Mesenchymal stem cell (in vitro differentiated cells and primary cell): ENCODE measurements around the gene TMEM126B.
"Not testable (repeated sequence)": the region's sequence is repeated elsewhere in the genome, so short reads cannot be mapped to it uniquely, and the experiment has no call there.

Experiments
- DNase-seq: peaks from one replicate; pipeline ENCODE4 v3.0.0-alpha.2; 2013
- H2AFZ ChIP-seq: one replicate; pipeline ENCODE4 v1.6.1; 2013; ENCODE audit warnings: low read depth, mild to moderate bottlenecking, control low read depth, inconsistent platforms, low read length, moderate library complexity
- H2AK5ac ChIP-seq: 2 replicates; pipeline ENCODE4 v1.6.1; 2013; ENCODE audit warnings: low read length, moderate library complexity, mild to moderate bottlenecking, inconsistent platforms; ENCODE audit not compliant: severe bottlenecking
- H2BK120ac ChIP-seq: one replicate; pipeline ENCODE4 v1.6.1; 2013; ENCODE audit warnings: low read depth, mild to moderate bottlenecking, inconsistent platforms, low read length, moderate library complexity
- H2BK12ac ChIP-seq, 2 experiments: one replicate each; pipeline ENCODE4 v1.6.1; 2013; ENCODE audit warnings: inconsistent platforms in 2 of 2, low read length in 2 of 2, mild to moderate bottlenecking in 2 of 2, moderate library complexity in 2 of 2, control low read depth in 1 of 2
- H2BK15ac ChIP-seq: one replicate; pipeline ENCODE4 v1.6.1; 2013; ENCODE audit warnings: mild to moderate bottlenecking, low read depth, inconsistent platforms; ENCODE audit not compliant: poor library complexity, severe bottlenecking
- H2BK5ac ChIP-seq: 2 replicates; pipeline ENCODE4 v1.6.1; 2013; ENCODE audit warnings: low read depth, mild to moderate bottlenecking, low read length, control low read depth, inconsistent platforms; ENCODE audit not compliant: poor library complexity, severe bottlenecking
- H3K14ac ChIP-seq, 2 experiments: one replicate each; pipeline ENCODE4 v1.6.1; 2013; ENCODE audit warnings: inconsistent platforms in 2 of 2, low read length in 2 of 2, control low read depth in 1 of 2, mild to moderate bottlenecking in 1 of 2, moderate library complexity in 1 of 2
- H3K18ac ChIP-seq, 2 experiments: one replicate each; pipeline ENCODE4 v1.6.1; 2013; ENCODE audit warnings: inconsistent platforms in 2 of 2, low read length in 2 of 2, control low read depth in 1 of 2, low read depth in 1 of 2, mild to moderate bottlenecking in 1 of 2
- H3K23ac ChIP-seq, 2 experiments: one replicate each; pipeline ENCODE4 v1.6.1; 2013; ENCODE audit warnings: inconsistent platforms in 2 of 2, low read length in 2 of 2, mild to moderate bottlenecking in 2 of 2, moderate library complexity in 2 of 2, control low read depth in 1 of 2
- H3K27ac ChIP-seq: 2 replicates; pipeline ENCODE4 v1.5.1; 2013; ENCODE audit warnings: mild to moderate bottlenecking, moderate library complexity, low read length, control low read depth, inconsistent platforms; ENCODE audit not compliant: poor library complexity, severe bottlenecking
- H3K27me3 ChIP-seq, 2 experiments: 2 replicates each; pipeline versions ENCODE4 v1.6.1 to v1.7.0; 2013; ENCODE audit warnings: low read length in 2 of 2, mild to moderate bottlenecking in 2 of 2, moderate library complexity in 2 of 2, control low read depth in 1 of 2, inconsistent platforms in 1 of 2; ENCODE audit not compliant: control insufficient read depth in 1 of 2, insufficient read depth in 1 of 2
- H3K36me3 ChIP-seq, 2 experiments: 2 replicates each; pipeline versions ENCODE4 v1.6.1 to v1.7.0; 2013; ENCODE audit warnings: low read length in 2 of 2, control low read depth in 1 of 2, inconsistent platforms in 1 of 2, low read depth in 1 of 2, mild to moderate bottlenecking in 1 of 2; ENCODE audit not compliant: insufficient read depth in 2 of 2, control insufficient read depth in 1 of 2
- H3K4ac ChIP-seq, 2 experiments: one replicate each; pipeline ENCODE4 v1.6.1; 2013; ENCODE audit warnings: inconsistent platforms in 2 of 2, low read length in 2 of 2, mild to moderate bottlenecking in 2 of 2, moderate library complexity in 2 of 2, control low read depth in 1 of 2, low read depth in 1 of 2
- H3K4me1 ChIP-seq: 2 replicates; pipeline ENCODE4 v1.6.1; 2013; ENCODE audit warnings: low read depth, low read length, control low read depth; ENCODE audit not compliant: control insufficient read depth, insufficient read depth
- H3K4me2 ChIP-seq: 2 replicates; pipeline ENCODE4 v1.6.1; 2013; ENCODE audit warnings: low read length, mild to moderate bottlenecking, inconsistent platforms; ENCODE audit not compliant: poor library complexity, severe bottlenecking
- H3K4me3 ChIP-seq, 2 experiments: 2 replicates each; pipeline versions ENCODE4 v1.5.1 to v1.7.0; 2013; ENCODE audit warnings: low read length in 2 of 2, mild to moderate bottlenecking in 2 of 2, control low read depth in 1 of 2, low read depth in 1 of 2; ENCODE audit not compliant: insufficient read depth in 1 of 2
- H3K79me1 ChIP-seq: replicated peaks from 2 replicates; pipeline ENCODE4 v1.6.1; 2013; ENCODE audit warnings: mild to moderate bottlenecking, control low read depth, low read length, inconsistent platforms; ENCODE audit not compliant: poor library complexity, severe bottlenecking
- H3K9ac ChIP-seq: 2 replicates; pipeline ENCODE4 v1.7.0; 2013; ENCODE audit warnings: mild to moderate bottlenecking, low read length, moderate library complexity
- H3K9me3 ChIP-seq: 2 replicates; pipeline ENCODE4 v1.7.0; 2013; ENCODE audit warnings: mild to moderate bottlenecking, low read length; ENCODE audit not compliant: control insufficient read depth
- H4K8ac ChIP-seq: one replicate; pipeline ENCODE4 v1.6.1; 2013; ENCODE audit warnings: inconsistent platforms, mild to moderate bottlenecking, low read length, moderate library complexity
- H4K91ac ChIP-seq: one replicate; pipeline ENCODE4 v1.6.1; 2013; ENCODE audit warnings: mild to moderate bottlenecking, low read length, inconsistent platforms
- WGBS: methylation state at CpG from one replicate; pipeline ENCODE4 v1.1.7; 2013; ENCODE audit warnings: mixed read lengths; 5-methylcytosine and 5-hydroxymethylcytosine counted together

Gene TMEM126B

DNA sequence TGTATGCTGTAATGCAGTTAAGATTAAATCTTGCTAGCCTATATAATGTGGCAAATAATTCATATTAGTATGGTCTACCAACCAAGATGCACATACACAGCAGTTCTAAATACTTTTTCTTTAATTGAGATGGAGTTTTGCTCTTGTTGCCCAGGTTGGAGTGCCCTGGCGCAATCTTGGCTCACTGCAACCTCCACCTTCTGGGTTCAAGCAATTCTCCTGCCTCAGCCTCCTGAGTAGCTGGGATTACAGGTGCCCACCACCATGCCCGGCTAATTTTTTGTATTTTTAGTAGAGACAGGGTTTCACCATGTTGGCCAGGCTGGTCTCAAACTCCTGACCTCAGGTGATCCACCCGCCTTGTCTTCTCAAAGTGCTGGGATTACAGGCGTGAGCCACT, 25.9 kb downstream of the TMEM126B start:
- H2BK120ac ChIP-seq, H3K23ac ChIP-seq, H3K18ac ChIP-seq, H3K9me3 ChIP-seq, H3K79me1 ChIP-seq, H3K4me3 ChIP-seq, H3K27me3 ChIP-seq, DNase-seq, H2BK12ac ChIP-seq, H3K14ac ChIP-seq, H3K4me2 ChIP-seq, H4K91ac ChIP-seq, H3K27ac ChIP-seq, H3K4me1 ChIP-seq, H3K4ac ChIP-seq, H2AK5ac ChIP-seq, H2BK15ac ChIP-seq, H2AFZ ChIP-seq, H3K9ac ChIP-seq, H2BK5ac ChIP-seq, H4K8ac ChIP-seq: not testable (repeated sequence)
- 92% methylated on average over 2 of the region's 4 CpGs for WGBS
- H3K36me3 ChIP-seq = peaks cover 3 to 80% of the 10 kb centered on the region in 2 experiments

DNA sequence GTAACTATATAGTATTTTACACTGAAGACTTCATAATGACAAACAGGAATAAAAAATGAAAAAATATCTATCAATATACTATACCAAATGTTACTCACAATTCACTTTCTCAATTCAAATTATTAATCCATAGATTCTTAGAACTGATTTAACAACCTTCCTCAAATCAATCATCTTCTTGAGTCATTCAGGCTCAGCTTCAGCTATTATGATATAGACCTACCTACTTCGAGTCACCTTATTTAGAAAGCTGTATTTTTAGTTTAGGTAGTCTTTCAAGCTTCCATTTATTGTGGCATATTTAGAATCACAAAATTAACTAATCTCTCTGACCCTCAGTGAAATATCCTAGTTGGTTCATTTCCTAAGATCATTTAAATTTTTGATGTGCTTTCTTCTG, 28.4 kb downstream of the TMEM126B start:
- Histone ChIP-seq H3K9ac (no peak overlapping the region), H2BK12ac (no peak overlapping the region), H3K27ac (no peak overlapping the region), H2BK5ac (no peak overlapping the region), H3K9me3 (no peaks in the 10 kb centered on the region), H2AFZ (no peak overlapping the region), H3K14ac (no peak overlapping the region), H2BK120ac (no peak overlapping the region), H3K4me1 (no peaks in the 10 kb centered on the region), H2AK5ac (no peak overlapping the region), H3K79me1 (no peaks in the 10 kb centered on the region), H3K27me3 (no peaks in the 10 kb centered on the region), H2BK15ac (no peak overlapping the region), H3K4ac (no peak overlapping the region), H4K8ac (no peak overlapping the region), H3K4me2 (no peak overlapping the region), H3K4me3 (no peak overlapping the region), H3K23ac (no peak overlapping the region), H3K36me3 (peaks cover 3 to 90% of the 10 kb centered on the region in 2 experiments), H4K91ac (no peak overlapping the region), H3K18ac (no peak overlapping the region)
- no peak for DNase-seq
- no CpG with 5 or more reads among the region's 1 CpG for WGBS

DNA sequence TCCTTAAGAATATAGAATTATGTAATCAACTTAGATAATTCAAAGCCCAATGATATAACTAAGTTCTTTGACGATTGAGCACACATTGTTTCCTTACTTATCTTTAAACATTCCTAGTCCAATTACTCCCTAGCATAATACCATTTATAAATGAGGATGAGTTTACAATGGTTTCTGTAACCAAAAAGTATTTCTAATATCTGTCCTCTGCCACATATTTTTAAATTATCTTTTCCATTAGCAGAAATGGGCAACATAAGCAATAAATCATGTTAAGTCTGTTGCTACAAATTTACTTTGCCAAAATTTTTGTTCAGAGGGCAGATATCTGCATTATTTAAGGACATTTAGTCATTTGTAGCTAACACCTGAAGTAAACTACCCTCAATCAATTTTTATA, 29.8 kb downstream of the TMEM126B start:
- H2BK5ac ChIP-seq = no peak overlapping the region
- H3K4me2 ChIP-seq = no peak overlapping the region
- no peak overlapping the region for H2BK15ac ChIP-seq
- no peak overlapping the region for H3K27ac ChIP-seq
- H3K4me3 ChIP-seq = no peak overlapping the region
- no peak overlapping the region for H4K8ac ChIP-seq
- no peaks in the 10 kb centered on the region for H3K4me1 ChIP-seq
- H3K4ac ChIP-seq = no peak overlapping the region
- DNase-seq = no peak
- WGBS = 100% methylated on average over 1 of the region's 1 CpG
- peak overlapping the region; percentile 38 for H3K9ac ChIP-seq
- H4K91ac ChIP-seq = no peak overlapping the region
- H2AK5ac ChIP-seq = no peak overlapping the region
- H2BK12ac ChIP-seq = no peak overlapping the region
- no peak overlapping the region for H3K14ac ChIP-seq
- H3K36me3 ChIP-seq = peaks cover 3 to 90% of the 10 kb centered on the region in 2 experiments
- no peak overlapping the region for H3K23ac ChIP-seq
- H3K79me1 ChIP-seq = no peaks in the 10 kb centered on the region
- H3K27me3 ChIP-seq = no peaks in the 10 kb centered on the region
- no peak overlapping the region for H3K18ac ChIP-seq
- no peak overlapping the region for H2BK120ac ChIP-seq
- H2AFZ ChIP-seq = no peak overlapping the region
- H3K9me3 ChIP-seq = no peaks in the 10 kb centered on the region

DNA sequence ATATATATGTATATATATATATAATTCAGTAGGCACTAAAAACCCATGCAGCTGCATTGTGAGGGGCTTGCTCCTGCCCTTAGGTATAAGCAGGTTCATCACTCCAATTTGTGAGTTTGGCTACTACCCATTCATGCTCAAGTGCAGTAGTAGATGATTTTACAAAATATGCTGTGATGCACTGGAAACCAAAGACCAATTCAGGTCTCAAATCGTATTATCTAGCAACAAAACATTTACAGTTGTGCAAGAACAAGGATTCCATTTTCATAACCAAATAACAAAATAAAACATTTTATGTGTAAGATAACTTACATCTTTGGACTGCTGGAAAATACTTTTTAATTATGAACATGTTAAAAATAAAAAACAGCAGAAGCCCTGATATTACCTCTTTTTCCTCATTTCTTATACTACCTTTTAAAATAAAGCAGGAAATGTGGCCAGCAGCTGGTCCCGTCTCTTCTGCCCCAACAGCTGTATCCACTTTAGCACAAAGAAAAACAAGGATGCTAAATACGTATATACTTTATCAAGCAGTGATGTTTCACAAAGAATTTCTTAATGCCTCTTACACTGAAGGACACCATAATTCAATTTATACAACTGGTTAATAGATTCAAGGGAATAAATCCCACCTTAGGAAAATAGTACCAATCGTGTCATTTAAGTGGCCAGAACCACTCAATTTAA, 33.7 kb downstream of the TMEM126B start:
- Histone ChIP-seq H3K9me3 (no peaks in the 10 kb centered on the region), H3K27me3 (no peaks in the 10 kb centered on the region), H2BK5ac (no peak overlapping the region), H3K4ac (no peak overlapping the region), H2BK12ac (no peak overlapping the region), H3K27ac (no peak overlapping the region), H2AFZ (no peak overlapping the region), H2BK120ac (no peak overlapping the region), H3K4me3 (peak overlapping the region in 1 of 2 experiments; percentile 96), H3K36me3 (peaks cover 0 to 56% of the 10 kb centered on the region in 2 experiments), H2BK15ac (no peak overlapping the region), H3K23ac (no peak overlapping the region), H2AK5ac (no peak overlapping the region), H3K18ac (no peak overlapping the region), H4K8ac (no peak overlapping the region), H3K14ac (no peak overlapping the region), H3K9ac (peak overlapping the region; percentile 99), H4K91ac (no peak overlapping the region), H3K79me1 (no peaks in the 10 kb centered on the region), H3K4me2 (peak overlapping the region; percentile 59), H3K4me1 (no peaks in the 10 kb centered on the region)
- DNase-seq = no peak
- WGBS = 19% methylated on average over 2 of the region's 4 CpGs
